K562 (cell line): ENCODE data around the gene PPP4R3B. TPM values are rescaled to one million over a fixed set of nuclear protein-coding genes. Genes with fewer than 3 reads are reported as not detected.

ENCODE experiments used
- ATAC-seq: fragments of 200-7000 bp; cut with Tn5 transposase; 3 replicates; pipeline ENCODE4 v1.9.1; 2020; ENCODE audit warnings: moderate library complexity
- BruUV-seq: library from RNA; stranded (reverse); fragments of 400-500 nt; replicated peaks from 2 replicates; lab custom pipeline; 2021; lab: Mats Ljungman, UMichigan
- CTCF ChIA-PET: fragments of 300-600 bp; formaldehyde crosslinking; extraction: SDS; loops from one replicate; lab custom pipeline; 2021; ENCODE audit warnings: low intra/inter-chr PET ratio; lab: Yijun Ruan, JAX
- POLR2A ChIA-PET: fragments of 300-600, 350-650 bp; sonication (Branson Sonifier 250); formaldehyde crosslinking; extraction: SDS; loops from one replicate; lab custom pipeline; 2021; ENCODE audit warnings: antibody characterized with exemption, inconsistent platforms; lab: Yijun Ruan, JAX
- DNase-seq, 4 experiments: peaks; one replicate each; pipeline versions ENCODE4 v3.0.0 to v3.0.0-alpha.2; 2011 to 2018; ENCODE audit warnings: low spot score in 3 of 4, mixed read lengths in 3 of 4; ENCODE audit errors: extremely low read depth in 1 of 4
- FAIRE-seq: peaks from 2 replicates; lab custom pipeline; 2011; peaks lifted over from hg19 to GRCh38; lab: Jason Lieb, UNC
- H2AFZ ChIP-seq: 2 replicates; pipeline ENCODE4 v1.6.0; 2011; ENCODE audit warnings: low read depth, low read length, control low read depth, inconsistent platforms
- H3K27ac ChIP-seq: fragments of 200-600 bp; 3 replicates; pipeline ENCODE4 v1.8.0; 2011; ENCODE audit warnings: low read depth, mild to moderate bottlenecking, control low read depth, inconsistent platforms, low read length, moderate library complexity, mixed read lengths; ENCODE audit errors: extremely low read depth
- H3K27me3 ChIP-seq, 2 experiments: fragments of 300-600 bp in 1 of 2; 2 replicates in 1 of 2; 3 replicates in 1 of 2; pipeline versions ENCODE4 v1.6.0 to v1.8.0; 2011; ENCODE audit warnings: inconsistent platforms in 2 of 2, low read length in 2 of 2, mild to moderate bottlenecking in 1 of 2, mixed read lengths in 1 of 2, moderate library complexity in 1 of 2; ENCODE audit not compliant: control insufficient read depth in 2 of 2, insufficient read depth in 2 of 2
- H3K36me3 ChIP-seq: fragments of 300-600 bp; 3 replicates; pipeline ENCODE4 v1.8.0; 2011; ENCODE audit warnings: mild to moderate bottlenecking, low read length, inconsistent platforms; ENCODE audit not compliant: control insufficient read depth, insufficient read depth
- H3K4me1 ChIP-seq, 2 experiments: fragments of 200-600 bp in 1 of 2; replicated peaks in 1 of 2; 2 replicates in 1 of 2; 3 replicates in 1 of 2; pipeline versions ENCODE4 v1.5.1 to v1.8.0; 2011; ENCODE audit warnings: inconsistent platforms in 2 of 2, low read length in 2 of 2, mild to moderate bottlenecking in 1 of 2, mixed read lengths in 1 of 2, moderate library complexity in 1 of 2; ENCODE audit not compliant: control insufficient read depth in 2 of 2, insufficient read depth in 2 of 2
- H3K4me2 ChIP-seq: 2 replicates; pipeline ENCODE4 v1.6.1; 2011; ENCODE audit warnings: low read length, control low read depth, inconsistent platforms, mixed read lengths; ENCODE audit not compliant: insufficient read depth
- H3K4me3 ChIP-seq: fragments of 200-600 bp; sonication (generic), shearing (Covaris generic); 2 replicates; pipeline ENCODE4 v1.5.1; 2016; ENCODE audit warnings: control low read depth, inconsistent platforms
- H3K79me2 ChIP-seq: fragments of 200-600 bp; 3 replicates; pipeline ENCODE4 v1.8.0; 2011; ENCODE audit warnings: low read length, inconsistent platforms; ENCODE audit not compliant: control insufficient read depth, insufficient read depth
- H3K9ac ChIP-seq, 2 experiments: 2 replicates each; pipeline versions ENCODE4 v1.6.0 to v1.6.1; 2011; ENCODE audit warnings: low read depth in 2 of 2, low read length in 2 of 2, control low read depth in 1 of 2, inconsistent platforms in 1 of 2, mild to moderate bottlenecking in 1 of 2, mixed read lengths in 1 of 2; ENCODE audit not compliant: insufficient read depth in 1 of 2
- H3K9me1 ChIP-seq: one replicate; pipeline ENCODE4 v1.6.0; 2011; ENCODE audit warnings: inconsistent platforms, mild to moderate bottlenecking, low read length, moderate library complexity; ENCODE audit not compliant: control insufficient read depth, insufficient read depth
- H3K9me3 ChIP-seq: replicated peaks from 2 replicates; pipeline ENCODE4 v1.5.1; 2011; ENCODE audit warnings: low read depth, low read length, inconsistent platforms; ENCODE audit not compliant: control insufficient read depth, insufficient read depth
- H4K20me1 ChIP-seq: replicated peaks from 2 replicates; pipeline ENCODE4 v1.6.1; 2011; ENCODE audit warnings: low read length, inconsistent platforms, mixed read lengths; ENCODE audit not compliant: control insufficient read depth, insufficient read depth
- GABPB1 ChIP-seq: sonication (generic); formaldehyde crosslinking; IDR thresholded peaks from 2 replicates; pipeline ENCODE4 v1.8.0; 2022; ENCODE audit warnings: mild to moderate bottlenecking, missing genetic modification reagents
- LEF1 ChIP-seq: fragments of 450-650 bp; IDR thresholded peaks from 2 replicates; pipeline ENCODE4 v1.6.1; 2016; ENCODE audit warnings: mild to moderate bottlenecking
- PHTF2 ChIP-seq: fragments of 250-450 bp; sonication (Bioruptor Pico); IDR thresholded peaks from 2 replicates; pipeline ENCODE4 v1.5.0; 2021; ENCODE audit warnings: mild to moderate bottlenecking
- POLR2G ChIP-seq: fragments of 200-400 bp; formaldehyde crosslinking; IDR thresholded peaks from 2 replicates; pipeline ENCODE4 v1.6.1; 2017; ENCODE audit warnings: low read depth, mild to moderate bottlenecking, antibody characterized with exemption, low read length, moderate library complexity
- SMC3 ChIP-seq: conservative IDR thresholded peaks from 2 replicates; pipeline ENCODE4 v1.6.1; 2011; ENCODE audit warnings: low read depth, low read length, improper control_type of control experiment; ENCODE audit not compliant: insufficient read depth
- SUPT5H ChIP-seq: fragments of 450-650 bp; IDR thresholded peaks from 2 replicates; pipeline ENCODE4 v1.6.1; 2016
- ZNF197 ChIP-seq: fragments of 200-800 bp; sonication (Bioruptor generic); IDR thresholded peaks from 2 replicates; pipeline ENCODE4 v1.6.1; 2016; ENCODE audit warnings: low read depth, missing genetic modification characterization, missing compliant biosample characterization
- ZNF589 ChIP-seq: fragments of 200-800 bp; sonication (Bioruptor generic); IDR thresholded peaks from 2 replicates; pipeline ENCODE4 v1.6.1; 2016; ENCODE audit warnings: low read depth, missing genetic modification characterization, missing compliant biosample characterization
- WGBS: fragments of 100-300 bp; shearing (Covaris generic); methylation state at CpG from one replicate; pipeline ENCODE4 v1.1.6; 2016; ENCODE audit warnings: low coverage, mixed read lengths; ENCODE audit not compliant: insufficient coverage; ENCODE audit errors: missing lambda C conversion rate; 5-methylcytosine and 5-hydroxymethylcytosine counted together
- in situ Hi-C: fragments of 300-500 bp; cut with MboI; formaldehyde crosslinking; loops from 4 replicates; pipeline ENCODE4 v1.15.0; 2018; ENCODE audit warnings: inconsistent platforms, mixed read lengths
- intact Hi-C: fragments of 100-400 bp; cut with micrococcal nuclease; formaldehyde crosslinking; loops from 2 replicates; pipeline ENCODE4 v1.14.2; 2022
- polyA plus RNA-seq, 8 experiments: library from polyadenylated mRNA; depleted of rRNA in 4 of 8; stranded (reverse) in 5 of 8; unstranded in 3 of 8; fragments of >200 nt; fragmentation: Nextera tagmentation in 2 of 8; fragmentation: Illumina TruSeq in 1 of 8; extraction: Ambion mirVana in 2 of 8; extraction: Trizol in 1 of 8; gene quantifications; 2 replicates each; pipeline versions ENCODE4 v1.2.1 to v1.2.3, GENCODE V29; 2011 to 2014; ENCODE audit warnings: inconsistent platforms in 1 of 8, missing spikeins in 1 of 8
- total RNA-seq, 7 experiments: library from RNA; depleted of rRNA in 6 of 7; stranded (reverse); fragments of >200 nt in 6 of 7; fragmentation: Illumina TruSeq in 2 of 7; extraction: Trizol in 2 of 7; gene quantifications; 2 replicates each; pipeline versions ENCODE4 v1.2.1 to v1.2.3, GENCODE V29; 2011 to 2021; ENCODE audit warnings: low replicate concordance in 1 of 7
- TF ChIP-seq, protein P1 (sequence below): fragments of 250-450 bp; sonication (Bioruptor Pico); IDR thresholded peaks from 2 replicates; pipeline ENCODE4 v1.6.1; 2021; ENCODE audit warnings: mild to moderate bottlenecking
- TF ChIP-seq, protein P2 (sequence below): fragments of 250-450 bp; sonication (Bioruptor Pico); IDR thresholded peaks from 2 replicates; pipeline ENCODE4 v1.5.0; 2020; ENCODE audit warnings: mild to moderate bottlenecking, borderline replicate concordance
- TF ChIP-seq, protein P3 (sequence below): fragments of 250-450 bp; sonication (Bioruptor Pico); IDR thresholded peaks from 2 replicates; pipeline ENCODE4 v1.4.0; 2020; ENCODE audit warnings: mild to moderate bottlenecking

Gene PPP4R3B
- total and polyA plus RNA-seq, 9 of the 15 experiments (the other 6 are each of a cell fraction or from before 2014, with no cell fraction given) = 13.2 to 59.2 (median 41.9) TPM

DNA sequence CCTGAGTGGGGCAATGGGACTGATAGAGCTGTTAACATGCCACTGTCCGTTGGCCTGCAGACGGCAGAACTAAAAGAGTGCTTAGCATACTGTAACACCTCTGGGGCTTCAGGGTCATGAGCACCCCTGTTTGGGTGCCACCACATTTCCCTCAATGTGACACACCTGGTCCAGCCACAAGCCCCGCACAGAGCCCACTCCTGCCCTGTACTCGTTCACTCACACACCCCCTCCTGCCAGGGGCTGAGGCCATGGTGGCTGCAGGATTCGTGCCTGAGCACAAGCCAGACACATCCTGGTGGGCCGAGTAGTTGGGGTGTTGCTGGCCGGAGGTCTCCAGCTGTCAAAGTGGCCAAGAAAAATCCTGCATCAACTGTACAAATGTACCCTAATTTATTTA is 4.4 kb upstream of the PPP4R3B start:
- no peak for ATAC-seq
- no peaks in the 10 kb centered on the region for H3K27me3 ChIP-seq
- ChIA-PET CTCF (no interaction called here), POLR2A (interaction anchor here (0.5 kb wide), 1 partner anchor 88 kb away, joined by 3 read pairs; no protein-coding TSS in a partner anchor)
- H3K79me2 ChIP-seq = peaks cover 87% of the 10 kb centered on the region
- no peak overlapping the region for H3K4me2 ChIP-seq
- H3K36me3 ChIP-seq = peaks cover 30% of the 10 kb centered on the region
- peak overlapping the region in 1 of 2 experiments; percentile 73; a peak in 2 of 4 replicates for H3K9ac ChIP-seq
- no peak for FAIRE-seq
- no peak overlapping the region for H3K27ac ChIP-seq
- no peak overlapping the region for H3K4me3 ChIP-seq
- H3K9me1 ChIP-seq = peaks cover 3% of the 10 kb centered on the region
- intact Hi-C loops (no loop called here), in situ Hi-C loops (no loop called here)
- H4K20me1 ChIP-seq = peaks cover 12% of the 10 kb centered on the region; the same call in 1 of the 2 replicates
- H3K4me1 ChIP-seq = peaks cover 6 to 20% of the 10 kb centered on the region in 2 experiments; a peak in 4 of 5 replicates
- DNase-seq = no peak
- H3K9me3 ChIP-seq = no peaks in the 10 kb centered on the region
- BruUV-seq = no TSS peak
- no peak overlapping the region for H2AFZ ChIP-seq
- TF ChIP-seq, protein P1, sequence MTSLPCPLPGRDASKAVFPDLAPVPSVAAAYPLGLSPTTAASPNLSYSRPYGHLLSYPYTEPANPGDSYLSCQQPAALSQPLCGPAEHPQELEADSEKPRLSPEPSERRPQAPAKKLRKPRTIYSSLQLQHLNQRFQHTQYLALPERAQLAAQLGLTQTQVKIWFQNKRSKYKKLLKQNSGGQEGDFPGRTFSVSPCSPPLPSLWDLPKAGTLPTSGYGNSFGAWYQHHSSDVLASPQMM = no peak
- TF ChIP-seq ZNF589 (no peak), POLR2G (0 out of 2 replicates have a peak, but pooled peaks have one; percentile 19)
- whole genome bisulfite sequencing = 86% methylated on average over 7 of the region's 7 CpGs

DNA sequence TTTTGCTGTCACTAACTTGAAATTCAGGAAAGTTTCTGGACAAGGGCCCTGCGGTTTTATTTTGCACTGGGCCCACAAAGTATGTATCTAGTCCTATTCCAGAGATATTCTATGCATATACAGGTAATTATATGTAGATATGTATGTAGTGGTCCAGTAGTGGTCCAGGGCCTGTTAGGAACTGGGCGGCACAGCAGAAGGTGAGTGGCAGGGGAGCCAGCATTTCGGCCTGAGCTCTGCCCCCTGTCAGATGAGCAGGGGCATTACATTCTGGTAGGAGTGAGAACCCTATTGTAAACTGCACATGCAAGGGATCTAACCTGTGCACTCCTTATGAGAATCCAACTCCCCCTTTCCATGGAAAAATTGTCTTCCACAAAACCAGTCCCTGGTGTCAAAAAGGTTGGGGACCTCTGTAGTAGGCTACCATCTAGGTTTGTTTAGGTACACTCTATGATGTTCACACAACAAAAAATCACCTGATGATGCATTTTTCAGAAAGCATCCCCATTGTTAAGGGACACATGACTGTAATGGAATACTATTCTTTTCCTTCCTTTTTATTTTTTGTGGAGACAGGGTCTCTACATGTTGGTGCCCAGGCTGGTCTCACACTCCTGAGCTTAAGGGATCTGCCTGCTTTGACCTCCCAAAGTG is 2.8 kb upstream of the PPP4R3B start:
- H3K9me1 ChIP-seq = peaks cover 3% of the 10 kb centered on the region
- ChIA-PET CTCF (no interaction called here), POLR2A (interaction anchor here (1.0 kb wide), 1 partner anchor 8 kb away, joined by 4 read pairs; no protein-coding TSS in a partner anchor)
- peaks cover 6 to 8% of the 10 kb centered on the region in 2 experiments; a peak in 4 of 5 replicates for H3K4me1 ChIP-seq
- ATAC-seq = peak; percentile 44
- H3K79me2 ChIP-seq = peaks cover 95% of the 10 kb centered on the region
- BruUV-seq = no TSS peak
- no peak overlapping the region for H2AFZ ChIP-seq
- H3K36me3 ChIP-seq = peaks cover 27% of the 10 kb centered on the region
- H3K27me3 ChIP-seq = no peaks in the 10 kb centered on the region
- H4K20me1 ChIP-seq = peaks cover 12% of the 10 kb centered on the region; the same call in 1 of the 2 replicates
- peak in 2 of 4 experiments; percentile 23 to 63 for DNase-seq
- FAIRE-seq = peak; percentile 89
- H3K4me3 ChIP-seq = peak overlapping the region; percentile 14
- intact Hi-C loops = no loop called here
- in situ Hi-C loops = no loop called here
- peak overlapping the region; percentile 65 for H3K4me2 ChIP-seq
- 14% methylated on average over 3 of the region's 3 CpGs for WGBS
- H3K9ac ChIP-seq = no peak overlapping the region
- no peaks in the 10 kb centered on the region for H3K9me3 ChIP-seq
- no peak overlapping the region for H3K27ac ChIP-seq
- TF ChIP-seq ZNF197 (CRISPR knock-in tag) (no peak), GABPB1 (CRISPR knock-in tag) (no peak), SMC3 (0 out of 2 replicates have a peak, but pooled peaks have one; percentile 20), LEF1 (no peak), SUPT5H (no peak), PHTF2 (CRISPR knock-in tag) (no peak)
- TF ChIP-seq, protein P2, sequence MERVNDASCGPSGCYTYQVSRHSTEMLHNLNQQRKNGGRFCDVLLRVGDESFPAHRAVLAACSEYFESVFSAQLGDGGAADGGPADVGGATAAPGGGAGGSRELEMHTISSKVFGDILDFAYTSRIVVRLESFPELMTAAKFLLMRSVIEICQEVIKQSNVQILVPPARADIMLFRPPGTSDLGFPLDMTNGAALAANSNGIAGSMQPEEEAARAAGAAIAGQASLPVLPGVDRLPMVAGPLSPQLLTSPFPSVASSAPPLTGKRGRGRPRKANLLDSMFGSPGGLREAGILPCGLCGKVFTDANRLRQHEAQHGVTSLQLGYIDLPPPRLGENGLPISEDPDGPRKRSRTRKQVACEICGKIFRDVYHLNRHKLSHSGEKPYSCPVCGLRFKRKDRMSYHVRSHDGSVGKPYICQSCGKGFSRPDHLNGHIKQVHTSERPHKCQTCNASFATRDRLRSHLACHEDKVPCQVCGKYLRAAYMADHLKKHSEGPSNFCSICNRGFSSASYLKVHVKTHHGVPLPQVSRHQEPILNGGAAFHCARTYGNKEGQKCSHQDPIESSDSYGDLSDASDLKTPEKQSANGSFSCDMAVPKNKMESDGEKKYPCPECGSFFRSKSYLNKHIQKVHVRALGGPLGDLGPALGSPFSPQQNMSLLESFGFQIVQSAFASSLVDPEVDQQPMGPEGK = no peak
- TF ChIP-seq, protein P3, sequence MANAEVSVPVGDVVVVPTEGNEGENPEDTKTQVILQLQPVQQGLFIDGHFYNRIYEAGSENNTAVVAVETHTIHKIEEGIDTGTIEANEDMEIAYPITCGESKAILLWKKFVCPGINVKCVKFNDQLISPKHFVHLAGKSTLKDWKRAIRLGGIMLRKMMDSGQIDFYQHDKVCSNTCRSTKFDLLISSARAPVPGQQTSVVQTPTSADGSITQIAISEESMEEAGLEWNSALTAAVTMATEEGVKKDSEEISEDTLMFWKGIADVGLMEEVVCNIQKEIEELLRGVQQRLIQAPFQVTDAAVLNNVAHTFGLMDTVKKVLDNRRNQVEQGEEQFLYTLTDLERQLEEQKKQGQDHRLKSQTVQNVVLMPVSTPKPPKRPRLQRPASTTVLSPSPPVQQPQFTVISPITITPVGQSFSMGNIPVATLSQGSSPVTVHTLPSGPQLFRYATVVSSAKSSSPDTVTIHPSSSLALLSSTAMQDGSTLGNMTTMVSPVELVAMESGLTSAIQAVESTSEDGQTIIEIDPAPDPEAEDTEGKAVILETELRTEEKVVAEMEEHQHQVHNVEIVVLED (CRISPR knock-in tag) = no peak
